WERI-Rb-1 (cell line): ENCODE data around the gene RSBN1L.

Experiments used
- DNase-seq: peaks from one replicate; pipeline ENCODE4 v3.0.0-alpha.2; 2020
- H3K27ac ChIP-seq: fragments of 250-450 bp; sonication (Bioruptor Pico); 2 replicates; pipeline ENCODE4 v1.5.1; 2020; ENCODE audit warnings: mild to moderate bottlenecking, moderate library complexity
- H3K27me3 ChIP-seq: fragments of 250-450 bp; sonication (Bioruptor Pico); 2 replicates; pipeline ENCODE4 v1.5.1; 2021; ENCODE audit warnings: mild to moderate bottlenecking, low read depth, moderate library complexity; ENCODE audit not compliant: insufficient read depth, severe bottlenecking
- H3K36me3 ChIP-seq: fragments of 250-450 bp; sonication (Bioruptor Pico); 2 replicates; pipeline ENCODE4 v1.5.1; 2020; ENCODE audit warnings: mild to moderate bottlenecking, moderate library complexity
- H3K4me3 ChIP-seq: 2 replicates; pipeline ENCODE4 v1.5.1; 2011; ENCODE audit warnings: low read depth, mild to moderate bottlenecking, control low read depth, low read length
- H3K9me3 ChIP-seq: fragments of 250-450 bp; sonication (Bioruptor Pico); 2 replicates; pipeline ENCODE4 v1.5.1; 2021; ENCODE audit warnings: mild to moderate bottlenecking, moderate library complexity; ENCODE audit not compliant: severe bottlenecking
- TF ChIP-seq, protein P1 (sequence below): IDR thresholded peaks from 2 replicates; pipeline ENCODE4 v1.5.1; 2011; ENCODE audit warnings: low read depth, mild to moderate bottlenecking, control low read depth, inconsistent platforms, low read length

The RSBN1L gene

DNA sequence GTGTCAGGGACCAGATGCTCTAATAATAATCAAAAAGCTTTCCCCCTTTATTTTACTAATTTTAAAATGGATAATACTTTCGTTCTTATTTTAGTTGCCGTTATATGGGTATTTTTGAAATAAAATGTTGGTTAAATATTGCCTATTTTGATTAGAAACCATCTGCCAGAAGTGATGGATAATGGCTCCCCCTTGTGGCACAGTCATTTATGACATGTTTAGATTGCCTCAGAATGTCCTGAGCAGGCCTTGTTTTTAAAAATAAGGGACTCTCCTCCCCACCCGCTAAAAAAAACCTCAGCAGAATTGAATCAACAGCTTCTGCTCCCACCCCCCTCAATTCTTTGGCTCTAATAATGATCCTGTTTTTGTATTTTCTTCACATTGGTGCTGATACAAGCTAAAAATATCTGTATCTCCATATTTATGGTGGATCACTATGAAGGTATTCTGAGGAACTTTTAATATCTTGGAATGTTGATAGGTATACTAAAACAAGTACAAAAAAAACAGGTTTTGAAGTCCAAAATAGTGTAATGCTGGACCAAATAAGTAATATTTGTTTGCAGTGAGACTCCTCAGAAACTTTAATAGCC, 63.1 kb downstream of the RSBN1L start:
- H3K27me3 ChIP-seq: no peaks in the 10 kb centered on the region
- H3K36me3 ChIP-seq: no peaks in the 10 kb centered on the region
- DNase-seq: peak; percentile 51
- H3K4me3 ChIP-seq: no peak overlapping the region
- TF ChIP-seq, protein P1, sequence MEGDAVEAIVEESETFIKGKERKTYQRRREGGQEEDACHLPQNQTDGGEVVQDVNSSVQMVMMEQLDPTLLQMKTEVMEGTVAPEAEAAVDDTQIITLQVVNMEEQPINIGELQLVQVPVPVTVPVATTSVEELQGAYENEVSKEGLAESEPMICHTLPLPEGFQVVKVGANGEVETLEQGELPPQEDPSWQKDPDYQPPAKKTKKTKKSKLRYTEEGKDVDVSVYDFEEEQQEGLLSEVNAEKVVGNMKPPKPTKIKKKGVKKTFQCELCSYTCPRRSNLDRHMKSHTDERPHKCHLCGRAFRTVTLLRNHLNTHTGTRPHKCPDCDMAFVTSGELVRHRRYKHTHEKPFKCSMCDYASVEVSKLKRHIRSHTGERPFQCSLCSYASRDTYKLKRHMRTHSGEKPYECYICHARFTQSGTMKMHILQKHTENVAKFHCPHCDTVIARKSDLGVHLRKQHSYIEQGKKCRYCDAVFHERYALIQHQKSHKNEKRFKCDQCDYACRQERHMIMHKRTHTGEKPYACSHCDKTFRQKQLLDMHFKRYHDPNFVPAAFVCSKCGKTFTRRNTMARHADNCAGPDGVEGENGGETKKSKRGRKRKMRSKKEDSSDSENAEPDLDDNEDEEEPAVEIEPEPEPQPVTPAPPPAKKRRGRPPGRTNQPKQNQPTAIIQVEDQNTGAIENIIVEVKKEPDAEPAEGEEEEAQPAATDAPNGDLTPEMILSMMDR: peak; percentile 41
- no peak overlapping the region for H3K27ac ChIP-seq
- no peaks in the 10 kb centered on the region for H3K9me3 ChIP-seq

DNA sequence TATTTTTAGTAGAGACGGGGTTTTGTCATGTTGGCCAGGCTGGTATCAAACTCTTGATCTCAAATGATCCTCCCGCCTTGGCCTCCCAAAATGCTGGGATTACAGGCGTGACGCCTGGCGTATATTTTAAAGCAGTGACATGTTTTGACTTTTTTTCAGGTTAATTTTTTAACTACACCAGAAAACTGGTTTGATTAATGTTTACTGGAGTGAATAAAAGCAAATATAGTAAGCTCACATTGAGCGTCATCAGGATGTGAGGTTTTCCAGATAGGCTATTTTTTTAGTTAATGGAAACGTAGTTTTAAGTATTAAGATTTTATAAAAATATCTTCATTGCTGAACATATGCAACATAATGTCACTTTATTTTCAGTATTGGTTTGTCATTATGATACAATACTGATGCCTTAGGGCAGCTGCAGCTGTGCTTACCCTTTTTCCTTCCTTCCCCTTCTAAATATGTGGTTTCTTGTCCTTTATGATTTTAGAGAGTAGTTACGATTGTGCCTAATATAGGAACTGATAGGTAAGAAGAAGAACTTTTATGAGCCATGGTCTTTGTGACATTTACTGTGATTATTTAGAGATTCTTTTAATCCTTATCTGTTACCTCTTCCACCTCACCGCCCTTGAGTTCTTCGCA, 64.7 kb downstream of the RSBN1L start:
- Histone ChIP-seq H3K36me3 (peaks cover 7% of the 10 kb centered on the region; the same call in 1 of the 2 replicates), H3K4me3 (no peak overlapping the region), H3K27ac (no peak overlapping the region), H3K27me3 (no peaks in the 10 kb centered on the region), H3K9me3 (no peaks in the 10 kb centered on the region)
- TF ChIP-seq, protein P1: no peak
- DNase-seq: no peak

DNA sequence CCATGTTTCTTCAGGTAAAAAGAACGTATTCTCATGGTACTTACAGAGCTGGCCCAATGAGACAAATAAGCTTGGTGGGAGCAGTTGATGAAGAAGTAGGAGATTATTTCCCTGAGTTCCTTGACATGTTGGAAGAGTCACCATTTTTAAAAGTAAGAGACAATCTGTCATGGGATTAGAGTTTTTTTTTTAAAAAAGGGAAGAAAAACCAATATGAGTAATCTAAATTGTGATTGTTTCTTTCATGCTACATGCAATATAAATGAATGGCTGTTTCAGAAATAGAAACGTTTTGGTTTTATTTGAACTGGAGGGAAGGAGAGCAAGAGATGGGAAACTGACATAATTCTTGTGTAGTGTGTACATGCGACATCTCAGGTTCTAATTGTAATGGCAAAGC, 69.2 kb downstream of the RSBN1L start:
- no peak overlapping the region for H3K4me3 ChIP-seq
- no peak for DNase-seq
- H3K36me3 ChIP-seq: peaks cover 27% of the 10 kb centered on the region
- H3K27ac ChIP-seq: no peak overlapping the region
- no peaks in the 10 kb centered on the region for H3K9me3 ChIP-seq
- no peaks in the 10 kb centered on the region for H3K27me3 ChIP-seq
- TF ChIP-seq, protein P1: no peak

DNA sequence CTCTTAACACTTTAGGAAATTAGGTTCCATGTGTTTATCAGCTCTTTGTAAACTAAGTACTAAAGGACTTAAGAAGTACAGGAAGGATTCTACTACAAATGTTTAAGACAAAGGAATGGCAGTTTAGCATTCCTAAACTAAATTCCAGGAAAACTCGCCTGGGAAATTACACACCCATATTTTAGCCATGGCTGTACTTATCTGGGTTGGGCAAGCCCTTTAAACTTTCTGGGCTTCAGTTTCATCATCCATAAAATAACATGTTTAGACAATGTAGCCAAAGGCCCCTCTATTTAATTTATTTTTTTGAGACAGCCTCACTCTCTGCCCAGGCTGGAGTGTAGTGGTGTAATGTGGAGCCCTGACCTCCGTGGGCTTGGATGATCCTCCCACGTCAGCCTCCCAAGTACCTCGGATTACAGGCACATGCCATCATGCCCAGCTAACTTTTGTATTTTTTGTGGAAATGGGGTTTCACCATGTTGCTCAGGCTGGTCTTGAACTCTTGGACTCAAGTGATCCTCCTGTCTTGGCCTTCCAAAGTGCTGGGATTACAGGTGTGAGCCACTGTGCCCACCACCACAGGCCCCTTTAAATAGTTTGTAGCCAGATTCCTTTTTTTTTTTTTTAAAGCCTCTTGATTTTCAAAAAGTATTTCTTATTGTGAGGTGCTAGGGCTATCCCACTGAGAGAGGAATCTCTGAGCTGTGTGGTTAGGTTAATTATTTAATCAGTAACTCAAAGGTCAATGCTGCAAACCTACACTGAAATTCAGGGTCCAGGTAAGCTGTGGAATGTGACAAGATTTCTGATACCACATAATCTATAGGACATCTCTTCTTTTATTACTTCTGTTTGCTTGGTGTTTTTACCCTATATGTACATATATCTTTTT, 69.9 kb downstream of the RSBN1L start:
- no peak overlapping the region for H3K4me3 ChIP-seq
- peaks cover 33% of the 10 kb centered on the region for H3K36me3 ChIP-seq
- TF ChIP-seq, protein P1: no peak
- no peaks in the 10 kb centered on the region for H3K27me3 ChIP-seq
- no peak overlapping the region for H3K27ac ChIP-seq
- DNase-seq: no peak
- no peaks in the 10 kb centered on the region for H3K9me3 ChIP-seq

DNA sequence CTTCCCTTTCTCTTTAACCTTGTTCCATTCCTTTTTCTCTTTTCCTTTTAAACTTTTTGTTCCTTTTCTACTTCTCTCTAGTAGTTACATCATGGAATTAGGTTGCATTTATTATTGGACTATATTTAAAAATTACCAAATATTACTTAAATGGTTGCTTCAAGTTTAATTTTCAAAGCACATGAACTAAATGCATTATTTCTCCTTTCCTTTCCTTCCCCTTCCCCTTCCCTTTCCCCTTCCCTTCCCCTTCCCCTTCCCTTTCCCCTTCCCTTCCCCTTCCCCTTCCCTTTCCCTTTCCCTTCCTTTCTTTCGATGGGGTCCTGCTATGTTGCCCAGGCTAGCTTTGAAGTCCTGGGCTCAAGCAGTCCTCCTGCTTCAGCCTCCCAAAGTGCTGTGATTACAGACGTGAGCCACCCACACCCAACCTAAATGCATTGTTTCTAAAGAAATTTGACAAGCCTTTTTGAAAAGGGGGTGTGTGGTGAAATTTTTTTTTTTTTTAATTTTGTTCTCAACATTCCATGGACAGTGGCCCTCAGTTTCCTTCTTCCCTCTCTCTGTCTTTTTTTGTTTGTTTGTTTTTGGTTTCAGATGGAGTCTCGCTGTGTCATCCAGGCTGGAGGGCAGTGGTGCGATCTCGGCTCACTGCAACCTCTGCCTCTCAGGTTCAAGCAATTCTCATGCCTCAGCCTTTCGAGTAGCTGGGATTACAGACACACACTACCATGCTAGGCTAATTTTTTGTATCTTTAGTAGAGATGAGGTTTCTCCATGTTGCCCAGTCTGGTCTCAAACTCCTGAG, 70.7 kb downstream of the RSBN1L start:
- no peaks in the 10 kb centered on the region for H3K9me3 ChIP-seq
- TF ChIP-seq, protein P1: no peak
- no peak overlapping the region for H3K4me3 ChIP-seq
- peaks cover 33% of the 10 kb centered on the region for H3K36me3 ChIP-seq
- no peak overlapping the region for H3K27ac ChIP-seq
- no peak for DNase-seq
- H3K27me3 ChIP-seq: no peaks in the 10 kb centered on the region
